Peyer's patch (tissue), 4 donors: ENCODE measurements around the gene COBL. TPM values are rescaled to one million over a fixed set of nuclear protein-coding genes. Genes with fewer than 3 reads are reported as not detected.

Source experiments
- DNase-seq, 3 donors: peaks; one replicate each; pipeline ENCODE4 v3.0.0-alpha.2; 2017 to 2019
- H3K27ac ChIP-seq, 4 donors: fragments of 200-600 bp; sonication (generic); one replicate each; pipeline ENCODE4 v1.5.1; 2016 to 2019
- H3K27me3 ChIP-seq, 2 donors: fragments of 200-600 bp; sonication (generic); one replicate each; pipeline ENCODE4 v1.5.1; 2019
- H3K36me3 ChIP-seq, 3 donors: fragments of 200-600 bp; sonication (generic); one replicate each; pipeline ENCODE4 v1.5.1; 2016 to 2019
- H3K4me1 ChIP-seq, 4 donors: fragments of 200-600 bp; sonication (generic); one replicate each; pipeline ENCODE4 v1.5.1; 2016 to 2019
- H3K4me3 ChIP-seq, 4 donors: fragments of 200-600 bp; sonication (generic); 1 replicate in 3 of 4; 2 replicates in 1 of 4; pipeline ENCODE4 v1.5.1; 2016 to 2019; ENCODE audit warnings: mild to moderate bottlenecking in 1 of 4
- H3K9me3 ChIP-seq, 4 donors: fragments of 200-600 bp; sonication (generic); one replicate each; pipeline ENCODE4 v1.5.1; 2016 to 2019; ENCODE audit warnings: mild to moderate bottlenecking in 1 of 4
- CTCF ChIP-seq, 6 experiments: fragments of 450-650 bp in 4 of 6; fragments of 200-600 bp in 2 of 6; sonication (generic) in 1 of 6; IDR thresholded peaks; one replicate each; pipeline ENCODE4 v1.5.1; 2017 to 2019; ENCODE audit warnings: antibody characterized with exemption in 6 of 6, mild to moderate bottlenecking in 3 of 6, moderate library complexity in 1 of 6
- POLR2A ChIP-seq, 2 donors: fragments of 450-650 bp; IDR thresholded peaks; one replicate each; pipeline ENCODE4 v1.5.1; 2017; ENCODE audit warnings: antibody characterized with exemption in 2 of 2, mild to moderate bottlenecking in 2 of 2, moderate library complexity in 2 of 2
- total RNA-seq, 4 donors: library from RNA; depleted of rRNA; stranded (reverse); fragments of >200 nt; gene quantifications; one replicate each; pipeline ENCODE4 v1.1.0, GENCODE V29; 2016

COBL gene
- total RNA-seq, 4 donors from 2014 or later = 25.6 to 129 (median 116) TPM

- DNase-seq = no peak
- H3K9me3 ChIP-seq = no peaks in the 10 kb centered on the region
- no peak for TF ChIP-seq POLR2A (IDR thresholded peaks at IDR 0.05)
- no peak for TF ChIP-seq CTCF (IDR thresholded peaks at IDR 0.05)
- peaks cover 0 to 13% (median 0%) of the 10 kb centered on the region in 4 donors for H3K4me1 ChIP-seq
- no peak overlapping the region for H3K4me3 ChIP-seq
- peaks cover 0 to 13% (median 0%) of the 10 kb centered on the region in 3 donors for H3K36me3 ChIP-seq
- no peak overlapping the region for H3K27ac ChIP-seq
- no peaks in the 10 kb centered on the region for H3K27me3 ChIP-seq
Observed at GRCh38 chr7:51082096-51082840, 234.3 kb downstream of the COBL start.

GRCh38 chr7:51081270-51081890 is 235.2 kb downstream of the COBL start:
- Histone ChIP-seq H3K4me1 (peaks cover 0 to 13% (median 0%) of the 10 kb centered on the region in 4 donors), H3K9me3 (no peaks in the 10 kb centered on the region), H3K4me3 (no peak overlapping the region), H3K36me3 (peaks cover 0 to 13% (median 0%) of the 10 kb centered on the region in 3 donors), H3K27me3 (no peaks in the 10 kb centered on the region), H3K27ac (peak overlapping the region in 3 of 4 donors; percentile 32 to 72 (median 69))
- TF ChIP-seq CTCF (IDR thresholded peaks at IDR 0.05) (no peak), POLR2A (IDR thresholded peaks at IDR 0.05) (no peak)
- peak in 2 of 3 donors; percentile 74 to 75 for DNase-seq

- TF ChIP-seq POLR2A (IDR thresholded peaks at IDR 0.05) (no peak), CTCF (IDR thresholded peaks at IDR 0.05) (no peak)
- Histone ChIP-seq H3K4me3 (no peak overlapping the region), H3K27ac (peak overlapping the region in 3 of 4 donors; percentile 32 to 72 (median 69))
Observed at GRCh38 chr7:51080622-51081269, 235.9 kb downstream of the COBL start.

GRCh38 chr7:51080216-51080615 is 236.4 kb downstream of the COBL start:
- no peak for TF ChIP-seq CTCF (IDR thresholded peaks at IDR 0.05)
- no peak for TF ChIP-seq POLR2A (IDR thresholded peaks at IDR 0.05)

More at GRCh38 chr7:51080622-51081269, 235.9 kb downstream of the COBL start:
- Histone ChIP-seq H3K36me3 (peaks cover 0 to 13% (median 0%) of the 10 kb centered on the region in 3 donors), H3K9me3 (no peaks in the 10 kb centered on the region), H3K4me1 (peaks cover 0 to 13% (median 0%) of the 10 kb centered on the region in 4 donors), H3K27me3 (no peaks in the 10 kb centered on the region)
- peak in 1 of 3 donors; percentile 69 for DNase-seq

GRCh38 chr7:51079494-51079893 is 237.1 kb downstream of the COBL start:
- H3K36me3 ChIP-seq = peaks cover 0 to 9% (median 0%) of the 10 kb centered on the region in 3 donors
- no peaks in the 10 kb centered on the region for H3K9me3 ChIP-seq
- no peak for DNase-seq
- TF ChIP-seq POLR2A (IDR thresholded peaks at IDR 0.05) = no peak
- TF ChIP-seq CTCF (IDR thresholded peaks at IDR 0.05) = no peak
- H3K27me3 ChIP-seq = no peaks in the 10 kb centered on the region
- H3K4me1 ChIP-seq = peaks cover 0 to 13% (median 0%) of the 10 kb centered on the region in 4 donors
- no peak overlapping the region for H3K27ac ChIP-seq
- no peak overlapping the region for H3K4me3 ChIP-seq

More at GRCh38 chr7:51080216-51080615, 236.4 kb downstream of the COBL start:
- peaks cover 0 to 13% (median 0%) of the 10 kb centered on the region in 4 donors for H3K4me1 ChIP-seq
- no peak for DNase-seq
- H3K36me3 ChIP-seq = peaks cover 0 to 13% (median 0%) of the 10 kb centered on the region in 3 donors
- no peaks in the 10 kb centered on the region for H3K27me3 ChIP-seq
- peak overlapping the region in 2 of 4 donors; percentile 69 to 72 for H3K27ac ChIP-seq
- no peak overlapping the region for H3K4me3 ChIP-seq
- no peaks in the 10 kb centered on the region for H3K9me3 ChIP-seq
